PC-3 (cell line): ENCODE measurements around the gene SULT1A1. TPM values are rescaled to one million over a fixed set of nuclear protein-coding genes. Genes with fewer than 3 reads are reported as not detected.
"Not testable (repeated sequence)": the region's sequence is repeated elsewhere in the genome, so short reads cannot be mapped to it uniquely, and the experiment has no call there.

ENCODE experiments used
- ATAC-seq: fragments of 200-7000 bp; cut with Tn5 transposase; 2 replicates; pipeline ENCODE4 v1.9.1; 2020; ENCODE audit warnings: mild to moderate bottlenecking, moderate library complexity
- BruUV-seq: library from RNA; stranded (reverse); fragments of 400-500 nt; replicated peaks from 2 replicates; lab custom pipeline; 2021; lab: Mats Ljungman, UMichigan
- CTCF ChIA-PET: fragments of 300-600 bp; sonication (Branson Sonifier 250); formaldehyde crosslinking; loops from one replicate; lab custom pipeline; 2022; ENCODE audit warnings: antibody characterized with exemption; lab: Charles Lee
- POLR2A ChIA-PET: fragments of 300-600 bp; sonication (Branson Sonifier 250); formaldehyde crosslinking; loops from one replicate; lab custom pipeline; 2022; ENCODE audit warnings: antibody characterized with exemption; ENCODE audit not compliant: unreplicated experiment; lab: Charles Lee
- DNase-seq: peaks from one replicate; pipeline ENCODE4 v3.0.0-alpha.2; 2015
- H2AFZ ChIP-seq: fragments of 300-600 bp; sonication (generic); 2 replicates; pipeline ENCODE4 v1.6.0; 2016; ENCODE audit warnings: antibody characterized with exemption, low read length
- H3F3A ChIP-seq: fragments of 300-600 bp; sonication (generic); one replicate; pipeline ENCODE4 v1.6.0; 2017; ENCODE audit warnings: antibody characterized with exemption, low read length, control low read depth, mild to moderate bottlenecking; ENCODE audit not compliant: unreplicated experiment
- H3K27ac ChIP-seq: fragments of 300-600 bp; sonication (generic); 2 replicates; pipeline ENCODE4 v1.5.1; 2016; ENCODE audit warnings: mild to moderate bottlenecking, low read length
- H3K27me3 ChIP-seq: fragments of 300-600 bp; sonication (generic); 2 replicates; pipeline ENCODE4 v1.6.1; 2016; ENCODE audit warnings: low read length, mixed read lengths
- H3K36me3 ChIP-seq: fragments of 300-600 bp; sonication (generic); 2 replicates; pipeline ENCODE4 v1.6.1; 2016; ENCODE audit warnings: low read depth, mixed run types, low read length, mixed read lengths
- H3K4me1 ChIP-seq: fragments of 300-600 bp; sonication (generic); 2 replicates; pipeline ENCODE4 v1.5.1; 2016; ENCODE audit warnings: low read length; ENCODE audit not compliant: insufficient read depth
- H3K4me2 ChIP-seq: fragments of 300-600 bp; sonication (generic); 2 replicates; pipeline ENCODE4 v1.6.0; 2016; ENCODE audit warnings: low read length
- H3K4me3 ChIP-seq: fragments of 300-600 bp; sonication (generic); 2 replicates; pipeline ENCODE4 v1.5.1; 2016; ENCODE audit warnings: mild to moderate bottlenecking, low read length, mixed read lengths
- H3K79me2 ChIP-seq: fragments of 300-600 bp; sonication (generic); 2 replicates; pipeline ENCODE4 v1.6.1; 2017; ENCODE audit warnings: low read length, mixed read lengths
- H3K9ac ChIP-seq: fragments of 300-600 bp; sonication (generic); 2 replicates; pipeline ENCODE4 v1.6.0; 2016; ENCODE audit warnings: mild to moderate bottlenecking, low read length
- H3K9me2 ChIP-seq: fragments of 300-600 bp; sonication (generic); replicated peaks from 2 replicates; pipeline ENCODE4 v1.6.1; 2016; ENCODE audit warnings: mixed run types, low read length, mixed read lengths
- H3K9me3 ChIP-seq: fragments of 300-600 bp; sonication (generic); 2 replicates; pipeline ENCODE4 v1.6.1; 2016; ENCODE audit warnings: low read length, mixed read lengths
- H4K20me1 ChIP-seq: fragments of 300-600 bp; sonication (generic); 2 replicates; pipeline ENCODE4 v1.6.1; 2016; ENCODE audit warnings: low read length, mixed read lengths
- EZH2 ChIP-seq: fragments of 300-600 bp; sonication (generic); IDR thresholded peaks from one replicate; pipeline ENCODE4 v1.6.1; 2017; ENCODE audit warnings: antibody characterized with exemption, mild to moderate bottlenecking, low read length; ENCODE audit not compliant: unreplicated experiment
- EZH2phosphoT487 ChIP-seq: fragments of 300-600 bp; sonication (generic); IDR thresholded peaks from 2 replicates; pipeline ENCODE4 v1.6.1; 2018; ENCODE audit warnings: mild to moderate bottlenecking, antibody characterized with exemption, low read length, borderline replicate concordance
- intact Hi-C: fragments of 100-400 bp; cut with micrococcal nuclease; formaldehyde crosslinking; loops from 2 replicates; pipeline ENCODE4 v1.9.0; 2023
- total RNA-seq: library from RNA; depleted of rRNA; stranded (reverse); fragments of >200 nt; gene quantifications from 2 replicates; pipeline ENCODE4 v1.2.3, GENCODE V29; 2014
- TF ChIP-seq, protein P1 (sequence below): fragments of 300-600 bp; sonication (generic); conservative IDR thresholded peaks from 2 replicates; pipeline ENCODE4 v1.5.1; 2017; ENCODE audit warnings: antibody characterized with exemption, low read depth, mild to moderate bottlenecking, low read length

SULT1A1 gene
- total RNA-seq, 1 experiment from 2014 or later: 2.9 TPM

GRCh38 chr16:28599377-28600285 lies 10.2 kb downstream of the SULT1A1 start:
- BruUV-seq, intact Hi-C loops, H2AFZ ChIP-seq: not testable (repeated sequence)

GRCh38 chr16:28597692-28598261 lies 12.1 kb downstream of the SULT1A1 start:
- Histone ChIP-seq H3K9ac (no peak overlapping the region), H3K36me3 (no peaks in the 10 kb centered on the region), H3K9me3 (no peaks in the 10 kb centered on the region), H2AFZ (no peak overlapping the region), H3K4me1 (no peaks in the 10 kb centered on the region), H3K4me2 (no peak overlapping the region), H3F3A (no peaks in the 10 kb centered on the region), H4K20me1 (no peaks in the 10 kb centered on the region), H3K79me2 (no peaks in the 10 kb centered on the region), H3K27ac (no peak overlapping the region), H3K9me2 (no peaks in the 10 kb centered on the region), H3K27me3 (no peaks in the 10 kb centered on the region), H3K4me3 (no peak overlapping the region)
- CTCF ChIA-PET: no interaction called here
- POLR2A ChIA-PET: no interaction called here
- no peak for ATAC-seq
- no peak for TF ChIP-seq EZH2
- TF ChIP-seq, protein P1, sequence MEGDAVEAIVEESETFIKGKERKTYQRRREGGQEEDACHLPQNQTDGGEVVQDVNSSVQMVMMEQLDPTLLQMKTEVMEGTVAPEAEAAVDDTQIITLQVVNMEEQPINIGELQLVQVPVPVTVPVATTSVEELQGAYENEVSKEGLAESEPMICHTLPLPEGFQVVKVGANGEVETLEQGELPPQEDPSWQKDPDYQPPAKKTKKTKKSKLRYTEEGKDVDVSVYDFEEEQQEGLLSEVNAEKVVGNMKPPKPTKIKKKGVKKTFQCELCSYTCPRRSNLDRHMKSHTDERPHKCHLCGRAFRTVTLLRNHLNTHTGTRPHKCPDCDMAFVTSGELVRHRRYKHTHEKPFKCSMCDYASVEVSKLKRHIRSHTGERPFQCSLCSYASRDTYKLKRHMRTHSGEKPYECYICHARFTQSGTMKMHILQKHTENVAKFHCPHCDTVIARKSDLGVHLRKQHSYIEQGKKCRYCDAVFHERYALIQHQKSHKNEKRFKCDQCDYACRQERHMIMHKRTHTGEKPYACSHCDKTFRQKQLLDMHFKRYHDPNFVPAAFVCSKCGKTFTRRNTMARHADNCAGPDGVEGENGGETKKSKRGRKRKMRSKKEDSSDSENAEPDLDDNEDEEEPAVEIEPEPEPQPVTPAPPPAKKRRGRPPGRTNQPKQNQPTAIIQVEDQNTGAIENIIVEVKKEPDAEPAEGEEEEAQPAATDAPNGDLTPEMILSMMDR: no peak
- no peak for TF ChIP-seq EZH2phosphoT487
- no peak for DNase-seq
- BruUV-seq: no TSS peak
- intact Hi-C loops: no loop called here

More at GRCh38 chr16:28599377-28600285, 10.2 kb downstream of the SULT1A1 start:
- H3K27me3 ChIP-seq, H3K79me2 ChIP-seq, H3K4me2 ChIP-seq, H3F3A ChIP-seq, H3K9me3 ChIP-seq, DNase-seq, H3K9me2 ChIP-seq, POLR2A ChIA-PET, CTCF ChIA-PET, H3K36me3 ChIP-seq, H3K4me3 ChIP-seq, H3K9ac ChIP-seq, H3K4me1 ChIP-seq, H4K20me1 ChIP-seq, H3K27ac ChIP-seq: not testable (repeated sequence)
- peak; percentile 50 for ATAC-seq

- BruUV-seq: no TSS peak
- Histone ChIP-seq H4K20me1 (no peaks in the 10 kb centered on the region), H3K9me2 (no peaks in the 10 kb centered on the region), H3K27me3 (no peaks in the 10 kb centered on the region), H3K36me3 (no peaks in the 10 kb centered on the region), H3K4me2 (no peak within 1 kb of the TSS), H3K9ac (no peak within 1 kb of the TSS), H3K4me3 (no peak within 1 kb of the TSS), H3K79me2 (no peaks in the 10 kb centered on the region), H2AFZ (no peak within 1 kb of the TSS), H3K27ac (no peak within 1 kb of the TSS), H3F3A (no peaks in the 10 kb centered on the region), H3K9me3 (no peaks in the 10 kb centered on the region), H3K4me1 (no peaks in the 10 kb centered on the region)
- TF ChIP-seq EZH2phosphoT487 (no peak), EZH2 (no peak)
- TF ChIP-seq, protein P1: no peak
- CTCF ChIA-PET: no interaction called here
- DNase-seq (no peak), ATAC-seq (no peak)
- POLR2A ChIA-PET: no interaction called here
- intact Hi-C loops: no loop called here
Measured at GRCh38 chr16:28596840-28597691, 12.8 kb downstream of the SULT1A1 start, which contains the start of gene SULT1A2. TSS of gene SULT1A2 (minus strand) at chr16:28597050. CDS start at chr16:28595930, 1,120 bp downstream.
